Activated T-helper 1 cell treated with anti-CD3 and anti-CD28 coated beads, Interleukin-12 subunit alpha, Interleukin-12 subunit beta, Interleukin-2, Interleukin-4 antibody, amounts not matched to agents 30 ng/mL and 10 ng/mL and 1 ng/mL, durations not matched to agents 14 hours and 24 hours and 36 hours (primary cell): ENCODE results near the gene PRKAR2A. TPM values are rescaled to one million over a fixed set of nuclear protein-coding genes. Genes with fewer than 3 reads are reported as not detected.
"Not testable (repeated sequence)": the region's sequence is repeated elsewhere in the genome, so short reads cannot be mapped to it uniquely, and the experiment has no call there.

ENCODE experiments used
- DNase-seq: peaks from one replicate; pipeline ENCODE4 v3.0.0; 2021; ENCODE audit warnings: low spot score
- H3K27ac Mint-ChIP-seq: one replicate; pipeline ENCODE4 v1.8.0; 2021; ENCODE audit warnings: mild to moderate bottlenecking, mixed read lengths
- H3K27me3 Mint-ChIP-seq: one replicate; pipeline ENCODE4 v1.8.0; 2022; ENCODE audit warnings: mild to moderate bottlenecking, moderate library complexity, mixed read lengths; ENCODE audit not compliant: insufficient read depth
- H3K36me3 Mint-ChIP-seq: one replicate; pipeline ENCODE4 v1.8.0; 2021; ENCODE audit warnings: low read depth, mixed read lengths
- H3K4me1 Mint-ChIP-seq: one replicate; pipeline ENCODE4 v1.8.0; 2021; ENCODE audit warnings: low read depth, mixed read lengths
- H3K4me3 Mint-ChIP-seq: one replicate; pipeline ENCODE4 v1.8.0; 2021; ENCODE audit warnings: mild to moderate bottlenecking, moderate library complexity, mixed read lengths
- H3K9me3 Mint-ChIP-seq: one replicate; pipeline ENCODE4 v1.8.0; 2021; ENCODE audit warnings: mixed read lengths
- intact Hi-C: fragments of 100-400 bp; cut with micrococcal nuclease; formaldehyde crosslinking; loops from one replicate; pipeline ENCODE4 v1.15.1; 2024
- total RNA-seq: library from RNA; stranded (reverse); gene quantifications from 2 replicates; pipeline ENCODE4 v1.2.3, GENCODE V29; 2022

Gene PRKAR2A
- total RNA-seq, 1 donor from 2014 or later, result 34.7 TPM

GRCh38 chr3:48733752-48734518 lies 113.7 kb downstream of the PRKAR2A start:
- H3K9me3 Mint-ChIP-seq, intact Hi-C loops, H3K4me3 Mint-ChIP-seq, H3K27me3 Mint-ChIP-seq, H3K4me1 Mint-ChIP-seq, H3K36me3 Mint-ChIP-seq, H3K27ac Mint-ChIP-seq, DNase-seq: not testable (repeated sequence)

GRCh38 chr3:48727511-48727910 lies 120.2 kb downstream of the PRKAR2A start:
- Mint-ChIP-seq H3K4me3 (no peak overlapping the region), H3K27me3 (peaks cover 3% of the 10 kb centered on the region), H3K4me1 (no peaks in the 10 kb centered on the region), H3K9me3 (no peaks in the 10 kb centered on the region), H3K36me3 (no peaks in the 10 kb centered on the region), H3K27ac (no peak overlapping the region)
- intact Hi-C loops, result no loop called here
- DNase-seq, result no peak

- H3K27ac Mint-ChIP-seq, H3K4me3 Mint-ChIP-seq, DNase-seq, H3K9me3 Mint-ChIP-seq, H3K27me3 Mint-ChIP-seq, H3K36me3 Mint-ChIP-seq, intact Hi-C loops, H3K4me1 Mint-ChIP-seq: not testable (repeated sequence)
These were observed 122.4 kb downstream of the PRKAR2A start for GRCh38 chr3:48725185-48725855.

- no peaks in the 10 kb centered on the region for H3K36me3 Mint-ChIP-seq
- no peaks in the 10 kb centered on the region for H3K4me1 Mint-ChIP-seq
- intact Hi-C loops, result no loop called here
- no peak for DNase-seq
- H3K9me3 Mint-ChIP-seq, result no peaks in the 10 kb centered on the region
- H3K27ac Mint-ChIP-seq, result no peak overlapping the region
- H3K4me3 Mint-ChIP-seq, result no peak overlapping the region
- peaks cover 16% of the 10 kb centered on the region for H3K27me3 Mint-ChIP-seq
These were observed 123.9 kb downstream of the PRKAR2A start for GRCh38 chr3:48723725-48724124.

GRCh38 chr3:48723293-48723692 lies 124.4 kb downstream of the PRKAR2A start:
- H3K9me3 Mint-ChIP-seq, H3K4me1 Mint-ChIP-seq, H3K4me3 Mint-ChIP-seq, DNase-seq, intact Hi-C loops, H3K27ac Mint-ChIP-seq, H3K36me3 Mint-ChIP-seq: not testable (repeated sequence)
- peaks cover 19% of the 10 kb centered on the region for H3K27me3 Mint-ChIP-seq

- intact Hi-C loops, result loop anchor here (1.0 to 5.0 kb wide), 11 partner anchors 32 to 528 kb away; partner anchors contain the start of genes ARIH2, CDC25A, IMPDH2 and NCKIPSD
- H3K27me3 Mint-ChIP-seq, result peaks cover 17% of the 10 kb centered on the region
- H3K9me3 Mint-ChIP-seq, result no peaks in the 10 kb centered on the region
- DNase-seq, result peak; percentile 98
- H3K4me3 Mint-ChIP-seq, result peak within 1 kb of the TSS; percentile 98
- peaks cover 29% of the 10 kb centered on the region for H3K4me1 Mint-ChIP-seq
- peak within 1 kb of the TSS; percentile 94 for H3K27ac Mint-ChIP-seq
- H3K36me3 Mint-ChIP-seq, result peaks cover 12% of the 10 kb centered on the region
These were observed 130.5 kb downstream of the PRKAR2A start, which contains the start of gene IP6K2 for GRCh38 chr3:48716982-48717746. Gene IP6K2 (minus strand): TSS chr3:48717221. CDS start chr3:48695291, 21,930 bp downstream.

GRCh38 chr3:48716508-48716981 lies 131.1 kb downstream of the PRKAR2A start:
- Mint-ChIP-seq H3K27ac (peak overlapping the region; percentile 94), H3K4me1 (peaks cover 33% of the 10 kb centered on the region), H3K4me3 (peak overlapping the region; percentile 98), H3K27me3 (peaks cover 17% of the 10 kb centered on the region), H3K9me3 (no peaks in the 10 kb centered on the region), H3K36me3 (peaks cover 14% of the 10 kb centered on the region)
- intact Hi-C loops, result loop anchor here (2.0 to 5.0 kb wide), 4 partner anchors 159 to 528 kb away; partner anchors contain the start of genes CDC25A, IMPDH2, PFKFB4 and WDR6
- DNase-seq, result peak; percentile 11

GRCh38 chr3:48715174-48715800 lies 132.4 kb downstream of the PRKAR2A start:
- peaks cover 12% of the 10 kb centered on the region for H3K27me3 Mint-ChIP-seq
- H3K4me3 Mint-ChIP-seq, result peak overlapping the region; percentile 98
- intact Hi-C loops, result loop anchor here (5.0 kb wide), 3 partner anchors 158 to 312 kb away; partner anchors contain the start of genes IMPDH2, PFKFB4 and WDR6
- H3K9me3 Mint-ChIP-seq, result no peaks in the 10 kb centered on the region
- DNase-seq, result no peak
- peak overlapping the region; percentile 94 for H3K27ac Mint-ChIP-seq
- H3K4me1 Mint-ChIP-seq, result peaks cover 35% of the 10 kb centered on the region
- peaks cover 20% of the 10 kb centered on the region for H3K36me3 Mint-ChIP-seq

GRCh38 chr3:48711727-48712126 lies 135.9 kb downstream of the PRKAR2A start:
- Mint-ChIP-seq H3K9me3 (no peaks in the 10 kb centered on the region), H3K4me1 (peaks cover 28% of the 10 kb centered on the region), H3K27ac (no peak overlapping the region), H3K27me3 (no peaks in the 10 kb centered on the region), H3K36me3 (peaks cover 29% of the 10 kb centered on the region), H3K4me3 (no peak overlapping the region)
- DNase-seq, result no peak
- intact Hi-C loops, result no loop called here

GRCh38 chr3:48709051-48709461 lies 138.6 kb downstream of the PRKAR2A start:
- Mint-ChIP-seq H3K27ac (no peak overlapping the region), H3K9me3 (no peaks in the 10 kb centered on the region), H3K36me3 (peaks cover 31% of the 10 kb centered on the region), H3K4me3 (no peak overlapping the region), H3K27me3 (no peaks in the 10 kb centered on the region), H3K4me1 (peaks cover 11% of the 10 kb centered on the region)
- intact Hi-C loops, result no loop called here
- no peak for DNase-seq

- DNase-seq, result no peak
These were observed 139.2 kb downstream of the PRKAR2A start for GRCh38 chr3:48708481-48708889.

GRCh38 chr3:48707157-48707556 lies 140.5 kb downstream of the PRKAR2A start:
- Mint-ChIP-seq H3K9me3 (no peaks in the 10 kb centered on the region), H3K27me3 (no peaks in the 10 kb centered on the region), H3K4me3 (no peak overlapping the region), H3K36me3 (peaks cover 34% of the 10 kb centered on the region), H3K27ac (no peak overlapping the region), H3K4me1 (peaks cover 13% of the 10 kb centered on the region)
- intact Hi-C loops, result no loop called here
- DNase-seq, result no peak

More at GRCh38 chr3:48708481-48708889, 139.2 kb downstream of the PRKAR2A start:
- intact Hi-C loops, result no loop called here
- H3K4me1 Mint-ChIP-seq, result peaks cover 11% of the 10 kb centered on the region
- H3K36me3 Mint-ChIP-seq, result peaks cover 32% of the 10 kb centered on the region
- H3K27ac Mint-ChIP-seq, result no peak overlapping the region
- no peak overlapping the region for H3K4me3 Mint-ChIP-seq
- no peaks in the 10 kb centered on the region for H3K27me3 Mint-ChIP-seq
- H3K9me3 Mint-ChIP-seq, result no peaks in the 10 kb centered on the region
